H1 (cell line): ENCODE results near the gene KIF13A.

Experiments
- ATF2 ChIP-seq: IDR thresholded peaks from 2 replicates; pipeline ENCODE4 v1.6.1; 2012; ENCODE audit warnings: low read length, inconsistent platforms
- CBX5 ChIP-seq: fragments of 300-800, 300-1000 bp; sonication (generic); IDR thresholded peaks from 2 replicates; pipeline ENCODE4 v1.7.1; 2016; ENCODE audit warnings: antibody characterized with exemption, low read length, low read depth
- CHD1 ChIP-seq: IDR thresholded peaks from 2 replicates; pipeline ENCODE4 v1.6.1; 2012; ENCODE audit warnings: low read depth, low read length, improper control_type of control experiment
- EP300 ChIP-seq, 2 experiments: IDR thresholded peaks; 1 replicate in 1 of 2; 2 replicates in 1 of 2; pipeline ENCODE4 v1.6.1; 2011 to 2012; ENCODE audit warnings: low read depth in 2 of 2, low read length in 2 of 2, mild to moderate bottlenecking in 2 of 2, borderline replicate concordance in 1 of 2, inconsistent platforms in 1 of 2, moderate library complexity in 1 of 2
- EZH2 ChIP-seq: fragments of 200-600 bp; sonication (generic); IDR thresholded peaks from 2 replicates; pipeline ENCODE4 v1.7.1; 2012; ENCODE audit warnings: low read depth, mild to moderate bottlenecking, moderate library complexity, low read length, inconsistent platforms; ENCODE audit not compliant: severe bottlenecking
- NANOG ChIP-seq: IDR thresholded peaks from 2 replicates; pipeline ENCODE4 v1.6.1; 2011; ENCODE audit warnings: low read length, low read depth, mild to moderate bottlenecking, inconsistent platforms; ENCODE audit not compliant: insufficient read depth, poor library complexity, severe bottlenecking
- POLR2A ChIP-seq, 2 experiments: IDR thresholded peaks; 1 replicate in 1 of 2; 2 replicates in 1 of 2; pipeline ENCODE4 v1.6.1; 2011; ENCODE audit warnings: low read depth in 2 of 2, low read length in 2 of 2, mild to moderate bottlenecking in 2 of 2; ENCODE audit errors: control extremely low read depth in 1 of 2
- TF ChIP-seq, protein P1 (sequence below), 3 experiments: IDR thresholded peaks; 1 replicate in 2 of 3; 2 replicates in 1 of 3; pipeline versions ENCODE4 v1.5.1 to v1.6.1; 2011; ENCODE audit warnings: low read length in 3 of 3, mild to moderate bottlenecking in 3 of 3, inconsistent platforms in 2 of 3, low read depth in 1 of 3, moderate library complexity in 1 of 3; ENCODE audit not compliant: insufficient read depth in 1 of 3; ENCODE audit errors: control extremely low read depth in 1 of 3

GRCh38 chr6:17828149-17828548 lies 159.3 kb downstream of the KIF13A start:
- TF ChIP-seq POLR2A (IDR thresholded peaks at IDR 0.05; ENCODE audit: control extremely low read depth in 1 of 2, low read depth in 2 of 2, low read length in 2 of 2) (no peak), CHD1 (no peak), ATF2 (no peak), NANOG (no peak), EP300 (IDR thresholded peaks at IDR 0.05; ENCODE audit: borderline replicate concordance in 1 of 2, low read depth in 2 of 2, low read length in 2 of 2) (no peak), EZH2 (no peak), CBX5 (no peak)
- TF ChIP-seq, protein P1, sequence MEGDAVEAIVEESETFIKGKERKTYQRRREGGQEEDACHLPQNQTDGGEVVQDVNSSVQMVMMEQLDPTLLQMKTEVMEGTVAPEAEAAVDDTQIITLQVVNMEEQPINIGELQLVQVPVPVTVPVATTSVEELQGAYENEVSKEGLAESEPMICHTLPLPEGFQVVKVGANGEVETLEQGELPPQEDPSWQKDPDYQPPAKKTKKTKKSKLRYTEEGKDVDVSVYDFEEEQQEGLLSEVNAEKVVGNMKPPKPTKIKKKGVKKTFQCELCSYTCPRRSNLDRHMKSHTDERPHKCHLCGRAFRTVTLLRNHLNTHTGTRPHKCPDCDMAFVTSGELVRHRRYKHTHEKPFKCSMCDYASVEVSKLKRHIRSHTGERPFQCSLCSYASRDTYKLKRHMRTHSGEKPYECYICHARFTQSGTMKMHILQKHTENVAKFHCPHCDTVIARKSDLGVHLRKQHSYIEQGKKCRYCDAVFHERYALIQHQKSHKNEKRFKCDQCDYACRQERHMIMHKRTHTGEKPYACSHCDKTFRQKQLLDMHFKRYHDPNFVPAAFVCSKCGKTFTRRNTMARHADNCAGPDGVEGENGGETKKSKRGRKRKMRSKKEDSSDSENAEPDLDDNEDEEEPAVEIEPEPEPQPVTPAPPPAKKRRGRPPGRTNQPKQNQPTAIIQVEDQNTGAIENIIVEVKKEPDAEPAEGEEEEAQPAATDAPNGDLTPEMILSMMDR (IDR thresholded peaks at IDR 0.05; ENCODE audit: control extremely low read depth in 1 of 3, insufficient read depth in 1 of 3, low read depth in 1 of 3, low read length in 3 of 3) = no peak
